Muscle of leg (tissue), 11 donors: ENCODE data around the gene FGGY. TPM values are rescaled to one million over a fixed set of nuclear protein-coding genes. Genes with fewer than 3 reads are reported as not detected.

Source experiments
- DNase-seq: peaks from one replicate; pipeline ENCODE4 v3.0.0; 2013
- H3K27ac ChIP-seq: one replicate; pipeline ENCODE4 v1.5.1; 2013; ENCODE audit warnings: mild to moderate bottlenecking, low read length, control low read depth
- H3K27me3 ChIP-seq: one replicate; pipeline ENCODE4 v1.6.1; 2013; ENCODE audit warnings: low read length; ENCODE audit not compliant: control insufficient read depth, insufficient read depth
- H3K36me3 ChIP-seq: one replicate; pipeline ENCODE4 v1.6.1; 2013; ENCODE audit warnings: low read length; ENCODE audit not compliant: control insufficient read depth, insufficient read depth
- H3K4me1 ChIP-seq: one replicate; pipeline ENCODE4 v1.6.1; 2013; ENCODE audit warnings: low read length; ENCODE audit not compliant: control insufficient read depth, insufficient read depth
- H3K4me3 ChIP-seq: one replicate; pipeline ENCODE4 v1.5.1; 2013; ENCODE audit warnings: low read length, control low read depth
- H3K9me3 ChIP-seq: replicated peaks from 2 replicates; pipeline ENCODE4 v1.6.1; 2013; ENCODE audit warnings: low read depth, low read length; ENCODE audit not compliant: control insufficient read depth
- WGBS: methylation state at CpG from one replicate; pipeline ENCODE4 v1.1.5; 2013; ENCODE audit warnings: missing lambda C conversion rate; ENCODE audit not compliant: insufficient coverage; 5-methylcytosine and 5-hydroxymethylcytosine counted together
- polyA plus RNA-seq, 8 donors: library from polyadenylated mRNA; unstranded; fragments of 120-200 nt; gene quantifications; one replicate each; pipeline versions ENCODE4 v1.2.1 to v1.2.3, GENCODE V29; 2013; ENCODE audit warnings: inconsistent platforms in 1 of 8, low replicate concordance in 1 of 8; ENCODE audit not compliant: insufficient read length in 8 of 8, insufficient read depth in 1 of 8
- total RNA-seq: library from RNA; stranded (reverse); fragments of 120-200 nt; gene quantifications from one replicate; pipeline ENCODE4 v1.2.4, GENCODE V29; 2013

The FGGY gene
- total and polyA plus RNA-seq, 9 donors, result 8.0 to 23.7 (median 12.7) TPM

GRCh38 chr1:59391212-59392179, 94.6 kb downstream of the FGGY start:
- DNase-seq, result peak; percentile 83
- Histone ChIP-seq H3K27ac (peak overlapping the region; percentile 96), H3K4me1 (peaks cover 29% of the 10 kb centered on the region), H3K4me3 (no peak overlapping the region), H3K9me3 (no peaks in the 10 kb centered on the region), H3K27me3 (no peaks in the 10 kb centered on the region), H3K36me3 (no peaks in the 10 kb centered on the region)
- 64% methylated on average over 2 of the region's 7 CpGs for WGBS

DNA sequence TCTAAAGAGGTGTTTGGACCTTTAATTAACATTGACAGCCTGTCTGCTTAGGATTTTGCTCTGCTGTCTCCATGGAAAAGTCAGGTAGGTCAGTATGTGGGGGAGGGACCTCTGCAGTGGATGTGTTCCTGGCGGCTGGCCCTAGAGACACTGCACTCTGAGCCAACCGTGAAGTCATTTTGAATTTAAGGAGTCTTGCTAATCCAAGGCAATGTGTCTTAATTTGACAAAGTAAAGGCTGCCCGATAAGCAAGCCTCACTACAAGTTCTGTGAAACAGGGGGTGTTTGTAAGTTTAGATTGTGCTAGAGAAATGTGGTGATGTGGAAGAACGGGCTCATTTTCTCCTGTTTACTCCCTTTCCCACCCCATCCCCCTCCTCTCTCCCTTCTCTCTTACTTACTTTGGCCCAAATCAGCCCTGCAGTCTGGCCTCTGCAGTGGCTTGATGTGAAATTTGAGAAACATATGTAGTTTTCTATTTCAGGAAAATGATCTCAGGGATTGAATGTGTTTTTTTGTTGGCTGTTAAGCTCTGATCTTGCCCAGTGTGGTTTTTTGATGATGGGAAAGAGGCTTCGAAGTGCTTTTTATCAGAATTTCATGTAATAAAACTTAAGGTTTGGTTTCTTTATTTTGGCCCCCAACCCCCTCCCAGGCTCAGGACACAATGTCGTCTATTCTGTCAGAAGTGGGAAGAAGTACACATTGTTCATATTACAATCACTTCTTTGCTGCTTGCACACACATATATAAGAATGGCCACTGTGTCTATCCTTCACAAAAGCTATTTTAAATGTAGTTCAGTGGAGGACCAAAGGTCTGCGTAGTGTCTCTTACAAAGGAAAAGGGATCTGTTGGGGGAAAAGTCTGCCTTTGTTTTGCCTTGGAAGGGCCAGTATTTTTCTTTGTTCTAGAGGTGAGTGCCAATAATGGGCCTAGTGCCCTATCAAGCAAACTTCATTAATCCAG, 96.6 kb downstream of the FGGY start:
- peak overlapping the region; percentile 96 for H3K27ac ChIP-seq
- no peak overlapping the region for H3K4me3 ChIP-seq
- no peaks in the 10 kb centered on the region for H3K27me3 ChIP-seq
- peaks cover 29% of the 10 kb centered on the region for H3K4me1 ChIP-seq
- no peaks in the 10 kb centered on the region for H3K36me3 ChIP-seq
- DNase-seq, result peak; percentile 98
- 6% methylated on average over 2 of the region's 7 CpGs for WGBS
- H3K9me3 ChIP-seq, result no peaks in the 10 kb centered on the region

- no CpG with 5 or more reads among the region's 6 CpGs for WGBS
- Histone ChIP-seq H3K27ac (peak overlapping the region; percentile 96), H3K9me3 (no peaks in the 10 kb centered on the region), H3K36me3 (no peaks in the 10 kb centered on the region), H3K4me1 (peaks cover 29% of the 10 kb centered on the region), H3K27me3 (no peaks in the 10 kb centered on the region), H3K4me3 (no peak overlapping the region)
- DNase-seq, result no peak
Measured at GRCh38 chr1:59394706-59395425, 98.0 kb downstream of the FGGY start.

GRCh38 chr1:59396387-59396786, 99.5 kb downstream of the FGGY start:
- Histone ChIP-seq H3K9me3 (no peaks in the 10 kb centered on the region), H3K4me1 (peaks cover 25% of the 10 kb centered on the region), H3K4me3 (no peak overlapping the region), H3K27me3 (no peaks in the 10 kb centered on the region), H3K27ac (no peak overlapping the region), H3K36me3 (no peaks in the 10 kb centered on the region)
- no peak for DNase-seq
- 100% methylated on average over 1 of the region's 1 CpG for WGBS

- Histone ChIP-seq H3K27me3 (no peaks in the 10 kb centered on the region), H3K9me3 (no peaks in the 10 kb centered on the region), H3K4me3 (no peak overlapping the region), H3K27ac (no peak overlapping the region), H3K36me3 (no peaks in the 10 kb centered on the region), H3K4me1 (peaks cover 18% of the 10 kb centered on the region)
- DNase-seq, result no peak
- 53% methylated on average over 3 of the region's 7 CpGs for WGBS
Measured at GRCh38 chr1:59397139-59397858, 100.4 kb downstream of the FGGY start.

- no peak for DNase-seq
- WGBS, result no CpG with 5 or more reads among the region's 1 CpG
Measured at GRCh38 chr1:59399642-59400041, 102.7 kb downstream of the FGGY start.

DNA sequence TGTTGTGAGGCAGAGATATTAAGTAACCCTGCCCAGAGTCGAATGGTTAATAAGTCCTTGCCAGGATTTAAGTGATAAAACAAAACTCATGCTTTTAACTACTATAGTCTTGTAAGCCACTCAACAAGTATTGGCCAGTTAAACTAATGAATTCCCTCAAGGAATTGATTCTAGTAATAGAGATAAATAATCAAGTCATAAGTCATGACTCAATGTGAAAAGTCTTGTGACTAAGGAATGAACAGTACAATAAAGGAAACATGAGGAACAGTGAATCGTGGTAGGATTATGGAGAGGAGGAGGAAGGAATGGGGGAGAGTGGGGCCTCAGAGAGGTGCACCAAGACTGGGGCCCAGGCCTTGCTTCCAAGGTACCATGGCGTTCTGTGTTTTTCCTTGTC, 104.7 kb downstream of the FGGY start:
- no peak overlapping the region for H3K27ac ChIP-seq
- no peak for DNase-seq
- H3K4me1 ChIP-seq, result no peaks in the 10 kb centered on the region
- H3K9me3 ChIP-seq, result peaks cover 2% of the 10 kb centered on the region
- WGBS, result 50% methylated on average over 1 of the region's 3 CpGs
- H3K4me3 ChIP-seq, result no peak overlapping the region
- no peaks in the 10 kb centered on the region for H3K36me3 ChIP-seq
- H3K27me3 ChIP-seq, result peaks cover 2% of the 10 kb centered on the region

More at GRCh38 chr1:59399642-59400041, 102.7 kb downstream of the FGGY start:
- Histone ChIP-seq H3K27ac (no peak overlapping the region), H3K27me3 (peaks cover 2% of the 10 kb centered on the region), H3K9me3 (no peaks in the 10 kb centered on the region), H3K4me3 (no peak overlapping the region), H3K4me1 (peaks cover 1% of the 10 kb centered on the region), H3K36me3 (no peaks in the 10 kb centered on the region)

DNA sequence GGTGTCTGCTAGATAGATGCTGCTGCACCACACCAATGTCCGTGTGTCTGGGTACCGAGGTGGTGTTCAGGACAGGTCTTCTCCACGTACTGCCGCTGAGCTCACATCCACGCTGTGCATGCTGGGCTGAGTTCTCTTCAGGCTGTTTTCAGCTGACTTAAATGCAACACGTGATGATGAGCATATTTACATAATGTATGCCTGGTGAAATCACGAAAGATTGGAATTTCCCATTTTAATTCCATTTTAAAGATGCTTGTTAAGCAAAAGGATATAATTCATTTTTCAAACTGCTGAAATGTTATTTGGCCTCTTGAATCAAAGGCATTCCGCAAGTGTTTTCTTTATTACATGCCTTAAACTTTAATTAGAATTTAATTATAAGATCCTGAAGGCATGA, 107.9 kb downstream of the FGGY start:
- H3K27me3 ChIP-seq, result peaks cover 2% of the 10 kb centered on the region
- no peak for DNase-seq
- H3K36me3 ChIP-seq, result no peaks in the 10 kb centered on the region
- 82% methylated on average over 5 of the region's 8 CpGs for WGBS
- no peak overlapping the region for H3K27ac ChIP-seq
- peaks cover 2% of the 10 kb centered on the region for H3K9me3 ChIP-seq
- peaks cover 9% of the 10 kb centered on the region for H3K4me1 ChIP-seq
- H3K4me3 ChIP-seq, result no peak overlapping the region

GRCh38 chr1:59406437-59407164, 109.7 kb downstream of the FGGY start:
- Histone ChIP-seq H3K4me1 (peaks cover 9% of the 10 kb centered on the region), H3K27me3 (peaks cover 2% of the 10 kb centered on the region), H3K4me3 (no peak overlapping the region), H3K27ac (no peak overlapping the region), H3K36me3 (no peaks in the 10 kb centered on the region), H3K9me3 (peaks cover 2% of the 10 kb centered on the region)
- no peak for DNase-seq
- WGBS, result no CpG with 5 or more reads among the region's 4 CpGs
